ENCODE results near the gene AFF3. TPM values are rescaled to one million over a fixed set of nuclear protein-coding genes. Genes with fewer than 3 reads are reported as not detected.
A peak's percentile ranks its signal among the peaks of the same experiment; 100 is the strongest.
"Not testable (repeated sequence)": the region's sequence is repeated elsewhere in the genome, so short reads cannot be mapped to it uniquely, and the experiment has no call there.

Gene AFF3
- total RNA-seq, 1 experiment from 2014 or later: not detected

- no peak overlapping the region for H3K4me3 Mint-ChIP-seq (ENCODE audit: low read depth, unreplicated experiment)
- intact Hi-C loops (cut with micrococcal nuclease; ENCODE audit: unreplicated experiment): no loop called here
- H3K27me3 Mint-ChIP-seq (ENCODE audit: unreplicated experiment): peaks cover 44% of the 10 kb centered on the region
- H3K36me3 Mint-ChIP-seq (ENCODE audit: insufficient read depth, unreplicated experiment): no peaks in the 10 kb centered on the region
- BruUV-seq (replicated peaks): no TSS peak
- no peaks in the 10 kb centered on the region for H3K9me3 Mint-ChIP-seq (ENCODE audit: low read depth, unreplicated experiment)
- TF ChIP-seq CTCF (IDR thresholded peaks at IDR 0.05; ENCODE audit: unreplicated experiment): no peak
- H3K27ac Mint-ChIP-seq (ENCODE audit: unreplicated experiment): no peak overlapping the region
- CTCF ChIA-PET: interaction anchor here (0.6 kb wide), 1 partner anchor 79 kb away, joined by 3 read pairs; no protein-coding TSS in a partner anchor
- no peaks in the 10 kb centered on the region for H3K4me1 Mint-ChIP-seq (ENCODE audit: low read depth, unreplicated experiment)
- no peak for DNase-seq
Measured at GRCh38 chr2:99512181-99512591, 630.2 kb downstream of the AFF3 start.

- H3K4me1 Mint-ChIP-seq (ENCODE audit: low read depth, unreplicated experiment): peaks cover under 1% of the 10 kb centered on the region
- CTCF ChIA-PET: interaction anchor here (0.6 kb wide), 1 partner anchor 185 kb away, joined by 7 read pairs; no protein-coding TSS in a partner anchor
- TF ChIP-seq CTCF (IDR thresholded peaks at IDR 0.05; ENCODE audit: unreplicated experiment): no peak
- peaks cover 16% of the 10 kb centered on the region for H3K27me3 Mint-ChIP-seq (ENCODE audit: unreplicated experiment)
- no peak overlapping the region for H3K27ac Mint-ChIP-seq (ENCODE audit: unreplicated experiment)
- intact Hi-C loops (cut with micrococcal nuclease; ENCODE audit: unreplicated experiment): no loop called here
- H3K4me3 Mint-ChIP-seq (ENCODE audit: low read depth, unreplicated experiment): no peak overlapping the region
- BruUV-seq (replicated peaks): no TSS peak
- DNase-seq: no peak
- H3K36me3 Mint-ChIP-seq (ENCODE audit: insufficient read depth, unreplicated experiment): no peaks in the 10 kb centered on the region
- H3K9me3 Mint-ChIP-seq (ENCODE audit: low read depth, unreplicated experiment): no peaks in the 10 kb centered on the region
Measured at GRCh38 chr2:99509387-99509786, 633.0 kb downstream of the AFF3 start.

- Mint-ChIP-seq H3K4me1 (ENCODE audit: low read depth, unreplicated experiment) (peaks cover 13% of the 10 kb centered on the region), H3K27ac (ENCODE audit: unreplicated experiment) (no peak overlapping the region), H3K9me3 (ENCODE audit: low read depth, unreplicated experiment) (no peaks in the 10 kb centered on the region), H3K4me3 (ENCODE audit: low read depth, unreplicated experiment) (no peak overlapping the region), H3K36me3 (ENCODE audit: insufficient read depth, unreplicated experiment) (peaks cover 6% of the 10 kb centered on the region), H3K27me3 (ENCODE audit: unreplicated experiment) (peaks cover 4% of the 10 kb centered on the region)
- DNase-seq: no peak
- intact Hi-C loops (cut with micrococcal nuclease; ENCODE audit: unreplicated experiment): no loop called here
- TF ChIP-seq CTCF (IDR thresholded peaks at IDR 0.05; ENCODE audit: unreplicated experiment): no peak
- CTCF ChIA-PET: interaction anchor here (0.5 to 0.7 kb wide), 2 partner anchors 51 to 783 kb away, joined by 3 to 7 read pairs; no protein-coding TSS in a partner anchor
- no TSS peak for BruUV-seq (replicated peaks)
Measured at GRCh38 chr2:99507937-99508818, 634.2 kb downstream of the AFF3 start.

GRCh38 chr2:99504844-99505584 lies 637.4 kb downstream of the AFF3 start:
- no peaks in the 10 kb centered on the region for H3K9me3 Mint-ChIP-seq (ENCODE audit: low read depth, unreplicated experiment)
- no TSS peak for BruUV-seq (replicated peaks)
- TF ChIP-seq CTCF (IDR thresholded peaks at IDR 0.05; ENCODE audit: unreplicated experiment): no peak
- peak overlapping the region; percentile 60 for H3K27ac Mint-ChIP-seq (ENCODE audit: unreplicated experiment)
- H3K4me3 Mint-ChIP-seq (ENCODE audit: low read depth, unreplicated experiment): no peak overlapping the region
- H3K36me3 Mint-ChIP-seq (ENCODE audit: insufficient read depth, unreplicated experiment): peaks cover 6% of the 10 kb centered on the region
- peaks cover 2% of the 10 kb centered on the region for H3K27me3 Mint-ChIP-seq (ENCODE audit: unreplicated experiment)
- DNase-seq: no peak
- peaks cover 14% of the 10 kb centered on the region for H3K4me1 Mint-ChIP-seq (ENCODE audit: low read depth, unreplicated experiment)
- CTCF ChIA-PET: no interaction called here
- intact Hi-C loops (cut with micrococcal nuclease; ENCODE audit: unreplicated experiment): no loop called here

- peaks cover 14% of the 10 kb centered on the region for H3K4me1 Mint-ChIP-seq (ENCODE audit: low read depth, unreplicated experiment)
- intact Hi-C loops (cut with micrococcal nuclease; ENCODE audit: unreplicated experiment); H3K9me3 Mint-ChIP-seq (ENCODE audit: low read depth, unreplicated experiment); H3K36me3 Mint-ChIP-seq (ENCODE audit: insufficient read depth, unreplicated experiment); CTCF ChIA-PET: not testable (repeated sequence)
- TSS peak; percentile 76 for BruUV-seq (replicated peaks)
- peak overlapping the region; percentile 97 for H3K27ac Mint-ChIP-seq (ENCODE audit: unreplicated experiment)
- H3K4me3 Mint-ChIP-seq (ENCODE audit: low read depth, unreplicated experiment): peak overlapping the region; percentile 33
- peaks cover 14% of the 10 kb centered on the region for H3K27me3 Mint-ChIP-seq (ENCODE audit: unreplicated experiment)
- peak; percentile 55 for DNase-seq
Measured at GRCh38 chr2:99503662-99504416, 638.6 kb downstream of the AFF3 start.

Data from Calu3 (cell line).